HG02610 (cell line): ENCODE results near the gene ATXN7L1.

Experiments
- ATAC-seq: cut with Tn5 transposase; IDR thresholded peaks from one replicate; pipeline ENCODE4 v1.9.1; 2021; ENCODE audit warnings: mild to moderate bottlenecking, moderate library complexity; ENCODE audit not compliant: unreplicated experiment

The ATXN7L1 gene

GRCh38 chr7:105756367-105756766, 120.0 kb downstream of the ATXN7L1 start:
- ATAC-seq: no peak

- ATAC-seq: no peak
These were observed 123.6 kb downstream of the ATXN7L1 start for GRCh38 chr7:105752671-105753275.

- ATAC-seq: no peak
These were observed 125.3 kb downstream of the ATXN7L1 start for GRCh38 chr7:105751054-105751453.

- ATAC-seq: no peak
These were observed 127.7 kb downstream of the ATXN7L1 start for GRCh38 chr7:105748701-105749100.

- no peak for ATAC-seq
These were observed 130.6 kb downstream of the ATXN7L1 start for GRCh38 chr7:105745681-105746330.

- no peak for ATAC-seq
These were observed 132.1 kb downstream of the ATXN7L1 start for GRCh38 chr7:105744258-105744657.

GRCh38 chr7:105743351-105744090, 132.9 kb downstream of the ATXN7L1 start:
- no peak for ATAC-seq

GRCh38 chr7:105742787-105743186, 133.6 kb downstream of the ATXN7L1 start:
- no peak for ATAC-seq

- no peak for ATAC-seq
These were observed 134.4 kb downstream of the ATXN7L1 start for GRCh38 chr7:105741982-105742381.

GRCh38 chr7:105738133-105738532, 138.3 kb downstream of the ATXN7L1 start:
- ATAC-seq: no peak

GRCh38 chr7:105734233-105734632, 142.2 kb downstream of the ATXN7L1 start:
- ATAC-seq: no peak

- no peak for ATAC-seq
These were observed 145.4 kb downstream of the ATXN7L1 start for GRCh38 chr7:105731042-105731441.

GRCh38 chr7:105728028-105728427, 148.4 kb downstream of the ATXN7L1 start:
- no peak for ATAC-seq

- ATAC-seq: no peak
These were observed 151.7 kb downstream of the ATXN7L1 start for GRCh38 chr7:105724688-105725087.

GRCh38 chr7:105723572-105723971, 152.8 kb downstream of the ATXN7L1 start:
- ATAC-seq: no peak

- ATAC-seq: no peak
These were observed 154.8 kb downstream of the ATXN7L1 start for GRCh38 chr7:105721571-105722104.

GRCh38 chr7:105719919-105720318, 156.5 kb downstream of the ATXN7L1 start:
- no peak for ATAC-seq

- ATAC-seq: no peak
These were observed 157.0 kb downstream of the ATXN7L1 start for GRCh38 chr7:105719395-105719794.

GRCh38 chr7:105718511-105718925, 157.9 kb downstream of the ATXN7L1 start:
- ATAC-seq: no peak

GRCh38 chr7:105715528-105715927, 160.9 kb downstream of the ATXN7L1 start:
- no peak for ATAC-seq

GRCh38 chr7:105713488-105714465, 162.6 kb downstream of the ATXN7L1 start:
- no peak for ATAC-seq
